ENCODE data around the gene GCH1. TPM values are rescaled to one million over a fixed set of nuclear protein-coding genes. Genes with fewer than 3 reads are reported as not detected.

GCH1 gene
- total RNA-seq, 1 experiment from 2014 or later: 7.7 TPM

DNA sequence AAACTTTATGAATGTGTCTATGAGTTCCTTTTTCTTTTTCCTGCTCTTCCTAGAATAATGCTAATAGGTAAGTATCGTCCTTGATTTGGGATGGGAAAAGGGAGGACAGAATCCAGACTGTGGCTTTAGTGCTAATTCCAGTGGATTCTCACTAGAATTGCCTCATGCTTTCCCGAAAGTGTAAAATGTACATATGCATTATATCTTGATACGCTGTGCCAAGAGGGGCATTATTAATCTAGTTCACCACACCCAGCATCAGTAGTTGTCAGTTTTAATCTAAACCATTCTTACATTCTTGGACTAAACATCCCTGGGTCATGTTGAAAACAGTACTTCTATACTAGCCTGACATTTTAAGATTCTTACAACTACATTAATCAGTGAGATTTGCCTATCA lies 49.3 kb downstream of the GCH1 start:
- CTCF ChIA-PET: no interaction called here
- BruUV-seq (replicated peaks): no TSS peak

GRCh38 chr14:54852215-54852614 lies 50.4 kb downstream of the GCH1 start:
- no TSS peak for BruUV-seq (replicated peaks)
- DNase-seq (ENCODE audit: low spot score): no peak

More for the DNA sequence above, 49.3 kb downstream of the GCH1 start:
- Histone ChIP-seq H3K9me3 (ENCODE audit: low read depth, low read length, poor library complexity, severe bottlenecking) (no peaks in the 10 kb centered on the region), H3K27ac (ENCODE audit: low read depth, low read length, poor library complexity, severe bottlenecking) (no peak overlapping the region), H3K4me1 (ENCODE audit: insufficient read depth, low read length, poor library complexity, severe bottlenecking) (peaks cover 17% of the 10 kb centered on the region), H3K4me3 (ENCODE audit: low read depth, low read length, poor library complexity, severe bottlenecking) (no peak overlapping the region), H3K36me3 (ENCODE audit: insufficient read depth, low read length, poor library complexity, severe bottlenecking) (no peaks in the 10 kb centered on the region), H3K27me3 (replicated peaks; ENCODE audit: insufficient read depth, low read depth, low read length, poor library complexity) (no peaks in the 10 kb centered on the region)
- TF ChIP-seq EZH2 (IDR thresholded peaks at IDR 0.05; ENCODE audit: borderline replicate concordance, low read depth, low read length, poor library complexity, severe bottlenecking): no peak
- TF ChIP-seq CTCF (conservative IDR thresholded peaks at IDR 0.05; ENCODE audit: low read depth, low read length): no peak
- no peak for DNase-seq (ENCODE audit: low spot score)
- POLR2A ChIA-PET (ENCODE audit: low non-redundant PET): no interaction called here
- intact Hi-C loops (cut with micrococcal nuclease; ENCODE audit: unreplicated experiment): no loop called here

DNA sequence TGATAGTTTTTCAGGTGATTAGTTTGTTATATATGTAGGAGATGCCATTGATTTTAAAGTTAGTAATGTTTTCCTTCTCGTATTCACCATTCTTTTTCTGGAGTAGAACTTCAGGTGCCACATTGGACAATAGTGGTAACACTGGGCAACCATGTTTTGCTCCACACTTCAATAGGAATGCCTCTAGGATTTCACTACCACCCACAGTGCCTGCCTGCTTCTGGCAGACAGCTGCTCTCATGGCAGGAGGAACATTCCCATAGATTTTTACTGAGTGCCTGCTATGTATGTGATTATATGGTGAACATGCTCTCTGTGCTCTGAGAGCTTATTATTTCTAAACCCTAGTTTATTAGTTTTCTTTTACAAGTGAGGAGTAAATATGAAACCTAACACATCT lies 53.7 kb downstream of the GCH1 start:
- no peaks in the 10 kb centered on the region for H3K4me1 ChIP-seq (ENCODE audit: insufficient read depth, low read length, poor library complexity, severe bottlenecking)
- ChIA-PET CTCF (no interaction called here), POLR2A (ENCODE audit: low non-redundant PET) (no interaction called here)
- H3K36me3 ChIP-seq (ENCODE audit: insufficient read depth, low read length, poor library complexity, severe bottlenecking): no peaks in the 10 kb centered on the region
- intact Hi-C loops (cut with micrococcal nuclease; ENCODE audit: unreplicated experiment): no loop called here
- no peaks in the 10 kb centered on the region for H3K27me3 ChIP-seq (replicated peaks; ENCODE audit: insufficient read depth, low read depth, low read length, poor library complexity)
- no peak overlapping the region for H3K4me3 ChIP-seq (ENCODE audit: low read depth, low read length, poor library complexity, severe bottlenecking)
- BruUV-seq (replicated peaks): no TSS peak
- DNase-seq (ENCODE audit: low spot score): no peak
- no peak overlapping the region for H3K27ac ChIP-seq (ENCODE audit: low read depth, low read length, poor library complexity, severe bottlenecking)
- TF ChIP-seq EZH2 (IDR thresholded peaks at IDR 0.05; ENCODE audit: borderline replicate concordance, low read depth, low read length, poor library complexity, severe bottlenecking): no peak
- no peak for TF ChIP-seq CTCF (conservative IDR thresholded peaks at IDR 0.05; ENCODE audit: low read depth, low read length)
- H3K9me3 ChIP-seq (ENCODE audit: low read depth, low read length, poor library complexity, severe bottlenecking): no peaks in the 10 kb centered on the region

More at GRCh38 chr14:54852215-54852614, 50.4 kb downstream of the GCH1 start:
- intact Hi-C loops (cut with micrococcal nuclease; ENCODE audit: unreplicated experiment): no loop called here
- TF ChIP-seq CTCF (conservative IDR thresholded peaks at IDR 0.05; ENCODE audit: low read depth, low read length) (no peak), EZH2 (IDR thresholded peaks at IDR 0.05; ENCODE audit: borderline replicate concordance, low read depth, low read length, poor library complexity, severe bottlenecking) (no peak)
- Histone ChIP-seq H3K27ac (ENCODE audit: low read depth, low read length, poor library complexity, severe bottlenecking) (no peak overlapping the region), H3K36me3 (ENCODE audit: insufficient read depth, low read length, poor library complexity, severe bottlenecking) (no peaks in the 10 kb centered on the region), H3K4me3 (ENCODE audit: low read depth, low read length, poor library complexity, severe bottlenecking) (no peak overlapping the region), H3K4me1 (ENCODE audit: insufficient read depth, low read length, poor library complexity, severe bottlenecking) (peaks cover 8% of the 10 kb centered on the region), H3K27me3 (replicated peaks; ENCODE audit: insufficient read depth, low read depth, low read length, poor library complexity) (no peaks in the 10 kb centered on the region), H3K9me3 (ENCODE audit: low read depth, low read length, poor library complexity, severe bottlenecking) (no peaks in the 10 kb centered on the region)
- POLR2A ChIA-PET (ENCODE audit: low non-redundant PET): no interaction called here
- CTCF ChIA-PET: no interaction called here
